Glutamatergic neuron (in vitro differentiated cells): ENCODE data around the gene CACNA1C. TPM values are rescaled to one million over a fixed set of nuclear protein-coding genes. Genes with fewer than 3 reads are reported as not detected.

Source experiments
- DNase-seq: peaks from one replicate; pipeline ENCODE4 v3.0.0; 2022
- H3K27ac Mint-ChIP-seq: one replicate; pipeline ENCODE4 v1.8.0; 2020; ENCODE audit warnings: mild to moderate bottlenecking, mixed read lengths, inconsistent platforms; ENCODE audit not compliant: unreplicated experiment
- H3K27me3 Mint-ChIP-seq: one replicate; pipeline ENCODE4 v1.8.0; 2020; ENCODE audit warnings: mild to moderate bottlenecking, moderate library complexity, mixed read lengths, inconsistent platforms; ENCODE audit not compliant: unreplicated experiment
- H3K36me3 Mint-ChIP-seq: one replicate; pipeline ENCODE4 v1.8.0; 2020; ENCODE audit warnings: mild to moderate bottlenecking, mixed read lengths, inconsistent platforms; ENCODE audit not compliant: unreplicated experiment
- H3K4me1 Mint-ChIP-seq: one replicate; pipeline ENCODE4 v1.8.0; 2020; ENCODE audit warnings: mild to moderate bottlenecking, low read depth, mixed read lengths, inconsistent platforms; ENCODE audit not compliant: unreplicated experiment
- H3K4me3 Mint-ChIP-seq: one replicate; pipeline ENCODE4 v1.8.0; 2020; ENCODE audit warnings: mild to moderate bottlenecking, mixed read lengths, inconsistent platforms; ENCODE audit not compliant: unreplicated experiment
- H3K9me3 Mint-ChIP-seq: one replicate; pipeline ENCODE4 v1.8.0; 2020; ENCODE audit warnings: mild to moderate bottlenecking, moderate library complexity, mixed read lengths, inconsistent platforms; ENCODE audit not compliant: unreplicated experiment
- CTCF ChIP-seq: fragments of 200-600 bp; sonication (generic); IDR thresholded peaks from one replicate; pipeline ENCODE4 v1.5.0; 2021; ENCODE audit not compliant: partially characterized antibody, unreplicated experiment
- total RNA-seq: library from RNA; stranded (reverse); fragmentation: NEBNext Ultra II Directional; extraction: Animal tissue kit (Norgen Biotek cat#: 25700); gene quantifications from one replicate; pipeline ENCODE4 v1.2.1, GENCODE V29; 2021; ENCODE audit not compliant: unreplicated experiment

Gene CACNA1C
- total RNA-seq, 1 donor from 2014 or later: 11.0 TPM

DNA sequence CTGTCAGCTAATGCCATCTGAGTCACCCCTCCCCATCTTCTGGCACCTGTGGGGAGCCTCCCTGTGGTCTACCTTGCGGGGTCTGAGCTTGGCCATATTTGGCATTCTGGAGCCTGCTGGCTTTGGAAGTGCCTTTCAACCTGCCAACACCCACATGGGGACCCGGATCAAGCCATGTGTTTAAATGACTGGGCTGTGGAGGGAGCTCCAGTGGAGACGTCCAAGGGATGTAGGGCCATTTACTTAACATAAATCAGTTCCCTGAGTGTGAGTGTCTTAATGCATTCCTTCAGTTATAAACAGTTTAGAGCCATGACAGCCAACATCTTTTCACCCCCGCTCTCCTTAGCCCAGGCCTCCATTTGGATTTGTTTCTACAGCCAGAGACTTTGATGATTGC is 22.0 kb downstream of the CACNA1C start:
- peaks cover 16% of the 10 kb centered on the region for H3K36me3 Mint-ChIP-seq
- no peak for DNase-seq
- peaks cover 4% of the 10 kb centered on the region for H3K9me3 Mint-ChIP-seq
- H3K4me3 Mint-ChIP-seq: no peak overlapping the region
- H3K27me3 Mint-ChIP-seq: no peaks in the 10 kb centered on the region
- H3K27ac Mint-ChIP-seq: no peak overlapping the region
- no peaks in the 10 kb centered on the region for H3K4me1 Mint-ChIP-seq
- TF ChIP-seq CTCF: no peak

DNA sequence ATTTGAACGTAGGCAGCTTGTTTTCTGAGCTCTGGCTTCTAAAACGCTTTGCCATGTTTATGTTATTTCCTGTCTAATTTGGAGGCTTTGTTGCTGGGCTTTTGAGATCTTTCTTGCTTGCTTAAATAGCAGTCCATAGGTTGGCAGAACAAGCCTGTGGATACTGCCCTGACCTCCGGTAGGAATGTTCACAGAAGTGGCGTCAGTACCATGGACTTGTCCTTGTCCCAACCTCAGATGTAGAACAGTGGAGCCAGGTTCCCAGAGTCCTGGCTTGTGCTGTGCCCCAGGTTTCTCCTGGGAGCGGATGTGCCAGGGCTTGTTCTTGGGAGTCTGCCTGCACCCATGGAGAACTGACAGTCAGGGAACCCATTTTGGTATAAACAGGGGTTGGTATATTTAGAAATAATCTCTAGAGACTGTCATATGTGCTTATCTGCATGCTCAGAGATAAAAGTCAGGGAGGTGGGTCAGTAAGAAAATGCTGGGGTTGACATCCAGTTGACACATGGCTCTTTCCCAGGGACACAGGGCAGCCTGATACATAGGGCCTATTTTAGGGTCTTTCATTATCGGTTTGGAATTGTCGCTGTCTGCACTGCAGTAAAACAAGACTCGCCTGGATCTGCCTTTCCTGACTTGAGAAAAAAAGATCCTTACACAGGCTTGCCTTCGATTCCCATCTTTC is 22.9 kb downstream of the CACNA1C start:
- TF ChIP-seq CTCF: no peak
- no peaks in the 10 kb centered on the region for H3K4me1 Mint-ChIP-seq
- no peak overlapping the region for H3K27ac Mint-ChIP-seq

DNA sequence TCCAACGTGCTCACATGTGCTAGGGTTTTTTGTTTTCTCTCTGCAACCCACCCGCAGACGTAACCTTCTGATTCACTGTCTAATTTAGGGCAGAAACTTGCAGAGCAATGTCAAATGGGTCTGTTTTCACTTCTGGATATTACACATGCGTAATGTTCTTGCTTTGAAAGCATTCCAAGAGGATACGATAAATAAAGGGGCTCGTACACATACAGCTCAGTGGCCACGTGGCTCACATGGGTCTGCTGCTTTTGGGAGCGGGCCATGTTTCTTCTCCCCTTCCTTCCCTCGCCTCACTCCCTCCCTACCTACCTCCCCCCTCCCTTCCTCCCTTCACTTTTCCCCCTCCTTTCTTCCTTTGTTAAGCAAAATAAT is 23.4 kb downstream of the CACNA1C start:
- H3K27me3 Mint-ChIP-seq: no peaks in the 10 kb centered on the region
- no peak for TF ChIP-seq CTCF
- H3K36me3 Mint-ChIP-seq: peaks cover 22% of the 10 kb centered on the region
- no peaks in the 10 kb centered on the region for H3K4me1 Mint-ChIP-seq
- no peak overlapping the region for H3K4me3 Mint-ChIP-seq
- no peak overlapping the region for H3K27ac Mint-ChIP-seq
- DNase-seq: no peak
- peaks cover 4% of the 10 kb centered on the region for H3K9me3 Mint-ChIP-seq

More for the DNA sequence above, 22.9 kb downstream of the CACNA1C start:
- DNase-seq: no peak
- Mint-ChIP-seq H3K4me3 (no peak overlapping the region), H3K9me3 (peaks cover 4% of the 10 kb centered on the region), H3K27me3 (no peaks in the 10 kb centered on the region), H3K36me3 (peaks cover 18% of the 10 kb centered on the region)

DNA sequence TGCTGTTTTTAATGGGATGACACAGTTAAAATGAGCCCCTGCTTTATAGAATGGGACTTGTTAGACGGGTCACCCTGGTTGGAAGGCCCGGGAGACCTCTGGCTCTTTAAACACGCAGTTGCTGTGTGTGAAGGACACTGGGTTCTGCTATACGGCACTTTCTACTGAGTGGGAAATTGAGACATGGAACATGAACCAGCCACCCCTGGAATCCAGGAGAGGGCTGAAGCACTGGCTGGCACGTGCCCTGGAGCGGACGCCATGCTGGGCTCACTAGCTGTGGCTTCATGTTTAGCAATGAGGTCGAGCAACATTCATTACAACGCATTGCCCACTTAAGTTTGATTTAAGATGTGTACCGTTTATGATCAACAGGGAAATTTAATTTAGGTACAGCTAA is 23.9 kb downstream of the CACNA1C start:
- H3K36me3 Mint-ChIP-seq: peaks cover 16% of the 10 kb centered on the region
- H3K9me3 Mint-ChIP-seq: peaks cover 3% of the 10 kb centered on the region
- no peak overlapping the region for H3K27ac Mint-ChIP-seq
- no peak overlapping the region for H3K4me3 Mint-ChIP-seq
- no peak for DNase-seq
- H3K4me1 Mint-ChIP-seq: peaks cover 1% of the 10 kb centered on the region
- no peaks in the 10 kb centered on the region for H3K27me3 Mint-ChIP-seq
- no peak for TF ChIP-seq CTCF

- Mint-ChIP-seq H3K9me3 (peaks cover 3% of the 10 kb centered on the region), H3K36me3 (peaks cover 14% of the 10 kb centered on the region), H3K27me3 (peaks cover 2% of the 10 kb centered on the region), H3K4me1 (peaks cover 30% of the 10 kb centered on the region), H3K27ac (no peak overlapping the region), H3K4me3 (no peak overlapping the region)
- no peak for TF ChIP-seq CTCF
- DNase-seq: no peak
Observed at GRCh38 chr12:2080604-2081003, 27.8 kb downstream of the CACNA1C start.
